ENCODE data around the gene TMEM238. TPM values are rescaled to one million over a fixed set of nuclear protein-coding genes. Genes with fewer than 3 reads are reported as not detected.

The TMEM238 gene
- total and polyA plus RNA-seq, 9 of the 15 experiments (the other 6 are each of a cell fraction or from before 2014, with no cell fraction given) = 0.18 to 5.1 (median 1.3) TPM; not detected in 4

- TF ChIP-seq ARID3A (IDR thresholded peaks at IDR 0.05; ENCODE audit: borderline replicate concordance, low read depth, low read length) (no peak), ZNF347 (CRISPR knock-in tag; IDR thresholded peaks at IDR 0.05; ENCODE audit: low read depth) (no peak), FOXP4 (CRISPR knock-in tag; IDR thresholded peaks at IDR 0.05; ENCODE audit: borderline replicate concordance) (no peak), NKRF (IDR thresholded peaks at IDR 0.05; ENCODE audit: borderline replicate concordance) (0 out of 2 replicates have a peak, but pooled peaks have one; percentile 31), FUS (optimal IDR thresholded peaks at IDR 0.05; ENCODE audit: low read depth, low read length) (no peak), KDM2B (CRISPR knock-in tag; IDR thresholded peaks at IDR 0.05) (no peak), SP2 (IDR thresholded peaks at IDR 0.05; ENCODE audit: extremely low read depth, low read depth, low read length, poor library complexity, severe bottlenecking) (no peak), ZNF140 (CRISPR knock-in tag; IDR thresholded peaks at IDR 0.05) (no peak), RBBP5 (IDR thresholded peaks at IDR 0.05; ENCODE audit: borderline replicate concordance, insufficient read depth, low read length, poor library complexity, severe bottlenecking) (peak; percentile 28), FOXK2 (conservative IDR thresholded peaks at IDR 0.05 in 1 of 2, IDR thresholded peaks at IDR 0.05 in 1 of 2; ENCODE audit: low read depth in 2 of 2) (no peak), ELF1 (tag; IDR thresholded peaks at IDR 0.05) (no peak), DMBX1 (CRISPR knock-in tag; IDR thresholded peaks at IDR 0.05; ENCODE audit: borderline replicate concordance) (no peak), LARP7 (IDR thresholded peaks at IDR 0.05) (no peak)
- TF ChIP-seq, protein P1, sequence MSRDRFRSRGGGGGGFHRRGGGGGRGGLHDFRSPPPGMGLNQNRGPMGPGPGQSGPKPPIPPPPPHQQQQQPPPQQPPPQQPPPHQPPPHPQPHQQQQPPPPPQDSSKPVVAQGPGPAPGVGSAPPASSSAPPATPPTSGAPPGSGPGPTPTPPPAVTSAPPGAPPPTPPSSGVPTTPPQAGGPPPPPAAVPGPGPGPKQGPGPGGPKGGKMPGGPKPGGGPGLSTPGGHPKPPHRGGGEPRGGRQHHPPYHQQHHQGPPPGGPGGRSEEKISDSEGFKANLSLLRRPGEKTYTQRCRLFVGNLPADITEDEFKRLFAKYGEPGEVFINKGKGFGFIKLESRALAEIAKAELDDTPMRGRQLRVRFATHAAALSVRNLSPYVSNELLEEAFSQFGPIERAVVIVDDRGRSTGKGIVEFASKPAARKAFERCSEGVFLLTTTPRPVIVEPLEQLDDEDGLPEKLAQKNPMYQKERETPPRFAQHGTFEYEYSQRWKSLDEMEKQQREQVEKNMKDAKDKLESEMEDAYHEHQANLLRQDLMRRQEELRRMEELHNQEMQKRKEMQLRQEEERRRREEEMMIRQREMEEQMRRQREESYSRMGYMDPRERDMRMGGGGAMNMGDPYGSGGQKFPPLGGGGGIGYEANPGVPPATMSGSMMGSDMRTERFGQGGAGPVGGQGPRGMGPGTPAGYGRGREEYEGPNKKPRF (IDR thresholded peaks at IDR 0.05; ENCODE audit: low read depth, low read length) = no peak
- TF ChIP-seq, protein P2, sequence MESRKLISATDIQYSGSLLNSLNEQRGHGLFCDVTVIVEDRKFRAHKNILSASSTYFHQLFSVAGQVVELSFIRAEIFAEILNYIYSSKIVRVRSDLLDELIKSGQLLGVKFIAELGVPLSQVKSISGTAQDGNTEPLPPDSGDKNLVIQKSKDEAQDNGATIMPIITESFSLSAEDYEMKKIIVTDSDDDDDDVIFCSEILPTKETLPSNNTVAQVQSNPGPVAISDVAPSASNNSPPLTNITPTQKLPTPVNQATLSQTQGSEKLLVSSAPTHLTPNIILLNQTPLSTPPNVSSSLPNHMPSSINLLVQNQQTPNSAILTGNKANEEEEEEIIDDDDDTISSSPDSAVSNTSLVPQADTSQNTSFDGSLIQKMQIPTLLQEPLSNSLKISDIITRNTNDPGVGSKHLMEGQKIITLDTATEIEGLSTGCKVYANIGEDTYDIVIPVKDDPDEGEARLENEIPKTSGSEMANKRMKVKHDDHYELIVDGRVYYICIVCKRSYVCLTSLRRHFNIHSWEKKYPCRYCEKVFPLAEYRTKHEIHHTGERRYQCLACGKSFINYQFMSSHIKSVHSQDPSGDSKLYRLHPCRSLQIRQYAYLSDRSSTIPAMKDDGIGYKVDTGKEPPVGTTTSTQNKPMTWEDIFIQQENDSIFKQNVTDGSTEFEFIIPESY (CRISPR knock-in tag; IDR thresholded peaks at IDR 0.05) = no peak
Measured at GRCh38 chr19:55341171-55341588, 42.9 kb downstream of the TMEM238 start (continued).

Measured in K562 (cell line).